C4-2B (cell line): ENCODE data around the gene BIK.

ENCODE experiments used
- ZFX ChIP-seq: fragments of 450-650 bp; IDR thresholded peaks from 2 replicates; pipeline ENCODE4 v1.6.1; 2017
- TF ChIP-seq, protein P1 (sequence below): fragments of 450-650 bp; conservative IDR thresholded peaks from 2 replicates; pipeline ENCODE4 v1.5.1; 2017; ENCODE audit warnings: mild to moderate bottlenecking

DNA sequence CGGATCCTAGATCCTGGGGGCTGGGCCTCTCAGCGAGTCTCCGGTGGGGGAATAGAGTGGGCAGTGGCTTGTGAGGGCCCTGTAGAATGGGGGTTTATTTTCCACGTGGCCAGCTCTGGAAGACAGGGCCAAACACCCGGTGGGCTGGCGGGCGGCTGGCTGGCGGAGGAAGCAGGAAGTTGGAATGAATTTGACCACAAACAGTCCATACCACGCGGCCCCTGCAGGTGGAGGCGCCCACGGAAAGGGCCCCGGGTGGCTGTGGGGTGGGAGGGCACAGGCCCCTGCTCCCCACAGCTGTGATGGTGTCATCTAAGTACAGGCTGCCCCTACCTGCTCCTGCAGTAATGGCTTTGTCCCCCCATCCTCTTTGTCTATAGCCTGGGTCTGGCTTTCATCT, 17.6 kb downstream of the BIK start:
- TF ChIP-seq, protein P1, sequence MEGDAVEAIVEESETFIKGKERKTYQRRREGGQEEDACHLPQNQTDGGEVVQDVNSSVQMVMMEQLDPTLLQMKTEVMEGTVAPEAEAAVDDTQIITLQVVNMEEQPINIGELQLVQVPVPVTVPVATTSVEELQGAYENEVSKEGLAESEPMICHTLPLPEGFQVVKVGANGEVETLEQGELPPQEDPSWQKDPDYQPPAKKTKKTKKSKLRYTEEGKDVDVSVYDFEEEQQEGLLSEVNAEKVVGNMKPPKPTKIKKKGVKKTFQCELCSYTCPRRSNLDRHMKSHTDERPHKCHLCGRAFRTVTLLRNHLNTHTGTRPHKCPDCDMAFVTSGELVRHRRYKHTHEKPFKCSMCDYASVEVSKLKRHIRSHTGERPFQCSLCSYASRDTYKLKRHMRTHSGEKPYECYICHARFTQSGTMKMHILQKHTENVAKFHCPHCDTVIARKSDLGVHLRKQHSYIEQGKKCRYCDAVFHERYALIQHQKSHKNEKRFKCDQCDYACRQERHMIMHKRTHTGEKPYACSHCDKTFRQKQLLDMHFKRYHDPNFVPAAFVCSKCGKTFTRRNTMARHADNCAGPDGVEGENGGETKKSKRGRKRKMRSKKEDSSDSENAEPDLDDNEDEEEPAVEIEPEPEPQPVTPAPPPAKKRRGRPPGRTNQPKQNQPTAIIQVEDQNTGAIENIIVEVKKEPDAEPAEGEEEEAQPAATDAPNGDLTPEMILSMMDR: no peak
- TF ChIP-seq ZFX: no peak
